HCT116 (cell line): Measurements from ENCODE around the gene USP9X. TPM values are rescaled to one million over a fixed set of nuclear protein-coding genes. Genes with fewer than 3 reads are reported as not detected.

Source experiments
- ATAC-seq: fragments of 200-7000 bp; cut with Tn5 transposase; 2 replicates; pipeline ENCODE4 v1.9.1; 2020; ENCODE audit warnings: mild to moderate bottlenecking, moderate library complexity
- BruUV-seq: library from RNA; stranded (reverse); fragments of 400-500 nt; replicated peaks from 2 replicates; lab custom pipeline; 2021; lab: Mats Ljungman, UMichigan
- CTCF ChIA-PET: fragments of 300-600 bp; sonication (Branson Sonifier 250); formaldehyde crosslinking; loops from one replicate; lab custom pipeline; 2021; ENCODE audit warnings: antibody characterized with exemption; lab: Charles Lee
- POLR2A ChIA-PET: fragments of 300-600, 350-600 bp; sonication (Branson Sonifier 250); formaldehyde crosslinking; loops from one replicate; lab custom pipeline; 2021; ENCODE audit warnings: antibody characterized with exemption; lab: Charles Lee
- RAD21 ChIA-PET, 2 experiments: fragments of 300-600 bp; sonication (Branson Sonifier 250); formaldehyde crosslinking; loops; one replicate each; lab custom pipeline; 2023; ENCODE audit warnings: low total read pairs in 2 of 2; ENCODE audit not compliant: uncharacterized antibody in 2 of 2, unreplicated experiment in 2 of 2, low non-redundant PET in 1 of 2; lab: Charles Lee
- DNase-seq: peaks from one replicate; pipeline ENCODE4 v3.0.0-alpha.2; 2010; ENCODE audit warnings: low read depth, low spot score
- H2AFZ ChIP-seq: fragments of 200-600 bp; shearing (Covaris generic), sonication (generic); 2 replicates; pipeline ENCODE4 v1.6.1; 2017; ENCODE audit warnings: low read depth, mixed run types, mixed read lengths, antibody characterized with exemption, low read length; ENCODE audit not compliant: poor library complexity, severe bottlenecking
- H3K27ac ChIP-seq: 2 replicates; pipeline ENCODE4 v1.5.1; 2012; ENCODE audit warnings: low read depth, low read length
- H3K27me3 ChIP-seq: fragments of 200-600 bp; sonication (generic); 2 replicates; pipeline ENCODE4 v1.6.1; 2016; ENCODE audit warnings: mixed run types, low read length, mixed read lengths; ENCODE audit not compliant: insufficient read depth
- H3K36me3 ChIP-seq, 2 experiments: fragments of 200-500 bp in 1 of 2; fragments of 200-600 bp in 1 of 2; sonication (Bioruptor generic) in 1 of 2; sonication (generic) in 1 of 2; 2 replicates each; pipeline versions ENCODE4 v1.5.1 to v1.6.1; 2014 to 2016; ENCODE audit warnings: low read length in 2 of 2, inconsistent platforms in 1 of 2, mixed read lengths in 1 of 2, mixed run types in 1 of 2; ENCODE audit not compliant: insufficient read depth in 2 of 2, control insufficient read depth in 1 of 2
- H3K4me1 ChIP-seq, 2 experiments: fragments of 200-600 bp in 1 of 2; sonication (generic) in 1 of 2; 2 replicates each; pipeline versions ENCODE4 v1.5.1 to v1.6.1; 2012 to 2017; ENCODE audit warnings: low read length in 2 of 2, inconsistent platforms in 1 of 2, mild to moderate bottlenecking in 1 of 2, mixed read lengths in 1 of 2, mixed run types in 1 of 2, moderate library complexity in 1 of 2; ENCODE audit not compliant: insufficient read depth in 2 of 2, control insufficient read depth in 1 of 2
- H3K4me2 ChIP-seq: fragments of 200-600 bp; sonication (generic); 2 replicates; pipeline ENCODE4 v1.6.1; 2017; ENCODE audit warnings: mixed run types, low read length, mixed read lengths
- H3K4me3 ChIP-seq, 2 experiments: fragments of 200-600 bp in 1 of 2; sonication (generic) in 1 of 2; replicated peaks in 1 of 2; 2 replicates each; pipeline ENCODE4 v1.5.1; 2011 to 2016; ENCODE audit warnings: low read length in 2 of 2, control low read depth in 1 of 2, low read depth in 1 of 2, mild to moderate bottlenecking in 1 of 2, mixed read lengths in 1 of 2, mixed run types in 1 of 2
- H3K79me2 ChIP-seq: fragments of 200-600 bp; sonication (generic); 2 replicates; pipeline ENCODE4 v1.6.1; 2017; ENCODE audit warnings: mild to moderate bottlenecking, mixed run types, low read length, moderate library complexity, mixed read lengths; ENCODE audit not compliant: insufficient read depth
- H3K9ac ChIP-seq: fragments of 200-600 bp; sonication (generic); 2 replicates; pipeline ENCODE4 v1.6.1; 2016; ENCODE audit warnings: low read length, mixed read lengths
- H3K9me2 ChIP-seq: fragments of 200-600 bp; sonication (generic), shearing (Covaris generic); 2 replicates; pipeline ENCODE4 v1.6.1; 2017; ENCODE audit warnings: mixed run types, mild to moderate bottlenecking, moderate library complexity; ENCODE audit not compliant: insufficient read depth
- H3K9me3 ChIP-seq, 2 experiments: fragments of 200-500 bp in 1 of 2; fragments of 200-600 bp in 1 of 2; sonication (Bioruptor generic) in 1 of 2; sonication (generic) in 1 of 2; 2 replicates each; pipeline ENCODE4 v1.6.1; 2014 to 2017; ENCODE audit warnings: low read length in 2 of 2, mixed read lengths in 2 of 2, inconsistent platforms in 1 of 2, low read depth in 1 of 2, mild to moderate bottlenecking in 1 of 2, mixed run types in 1 of 2, moderate library complexity in 1 of 2; ENCODE audit not compliant: control insufficient read depth in 1 of 2, insufficient read depth in 1 of 2
- H4K20me1 ChIP-seq: fragments of 200-600 bp; sonication (generic), shearing (Covaris generic); 2 replicates; pipeline ENCODE4 v1.6.1; 2017; ENCODE audit warnings: mixed run types, mild to moderate bottlenecking, moderate library complexity; ENCODE audit not compliant: insufficient read depth
- CBX3 ChIP-seq: IDR thresholded peaks from 2 replicates; pipeline ENCODE4 v1.6.1; 2012; ENCODE audit warnings: low read depth
- CEBPB ChIP-seq: IDR thresholded peaks from 2 replicates; pipeline ENCODE4 v1.6.1; 2012; ENCODE audit warnings: low read depth
- CTCF ChIP-seq, 3 experiments: fragments of 200-600 bp in 1 of 3; sonication (generic) in 1 of 3; IDR thresholded peaks in 2 of 3; conservative IDR thresholded peaks in 1 of 3; 2 replicates each; pipeline ENCODE4 v1.5.1; 2012 to 2017; ENCODE audit warnings: low read depth in 2 of 3, low read length in 2 of 3, antibody characterized with exemption in 1 of 3, borderline replicate concordance in 1 of 3, control low read depth in 1 of 3, mild to moderate bottlenecking in 1 of 3, mixed read lengths in 1 of 3, mixed run types in 1 of 3, moderate library complexity in 1 of 3; ENCODE audit not compliant: insufficient read depth in 1 of 3
- EZH2phosphoT487 ChIP-seq: fragments of 200-600 bp; IDR thresholded peaks from 2 replicates; pipeline ENCODE4 v1.6.1; 2018; ENCODE audit warnings: antibody characterized with exemption, borderline replicate concordance
- MAX ChIP-seq: IDR thresholded peaks from 2 replicates; pipeline ENCODE4 v1.6.1; 2012
- RAD21 ChIP-seq: IDR thresholded peaks from 2 replicates; pipeline ENCODE4 v1.6.1; 2012; ENCODE audit warnings: low read depth, mild to moderate bottlenecking
- SIN3A ChIP-seq: IDR thresholded peaks from 2 replicates; pipeline ENCODE4 v1.6.1; 2012; ENCODE audit warnings: low read depth
- SP1 ChIP-seq: IDR thresholded peaks from 2 replicates; pipeline ENCODE4 v1.6.1; 2012; ENCODE audit warnings: low read depth
- SRF ChIP-seq: IDR thresholded peaks from 2 replicates; pipeline ENCODE4 v1.6.1; 2012; ENCODE audit warnings: low read depth
- TCF7L2 ChIP-seq: IDR thresholded peaks from 2 replicates; pipeline ENCODE4 v1.7.0; 2011; ENCODE audit warnings: borderline replicate concordance, inconsistent platforms; ENCODE audit not compliant: insufficient read depth, insufficient read length; ENCODE audit errors: extremely low read depth
- intact Hi-C: fragments of 100-400 bp; cut with micrococcal nuclease; formaldehyde crosslinking; loops from 2 replicates; pipeline ENCODE4 v1.10.0; 2022
- total RNA-seq: library from RNA; stranded (reverse); gene quantifications from one replicate; pipeline ENCODE4 v1.2.1, GENCODE V29; 2021; ENCODE audit not compliant: unreplicated experiment
- TF ChIP-seq, protein P1 (sequence below): IDR thresholded peaks from 2 replicates; pipeline ENCODE4 v1.6.1; 2011; ENCODE audit warnings: mild to moderate bottlenecking, low read length, moderate library complexity; ENCODE audit not compliant: insufficient replicate concordance; ENCODE audit errors: extremely low read depth
- TF ChIP-seq, protein P2 (sequence below): IDR thresholded peaks from 2 replicates; pipeline ENCODE4 v1.6.1; 2012; ENCODE audit warnings: low read depth

The USP9X gene
- total RNA-seq, 1 experiment from 2014 or later: 52.4 TPM

DNA sequence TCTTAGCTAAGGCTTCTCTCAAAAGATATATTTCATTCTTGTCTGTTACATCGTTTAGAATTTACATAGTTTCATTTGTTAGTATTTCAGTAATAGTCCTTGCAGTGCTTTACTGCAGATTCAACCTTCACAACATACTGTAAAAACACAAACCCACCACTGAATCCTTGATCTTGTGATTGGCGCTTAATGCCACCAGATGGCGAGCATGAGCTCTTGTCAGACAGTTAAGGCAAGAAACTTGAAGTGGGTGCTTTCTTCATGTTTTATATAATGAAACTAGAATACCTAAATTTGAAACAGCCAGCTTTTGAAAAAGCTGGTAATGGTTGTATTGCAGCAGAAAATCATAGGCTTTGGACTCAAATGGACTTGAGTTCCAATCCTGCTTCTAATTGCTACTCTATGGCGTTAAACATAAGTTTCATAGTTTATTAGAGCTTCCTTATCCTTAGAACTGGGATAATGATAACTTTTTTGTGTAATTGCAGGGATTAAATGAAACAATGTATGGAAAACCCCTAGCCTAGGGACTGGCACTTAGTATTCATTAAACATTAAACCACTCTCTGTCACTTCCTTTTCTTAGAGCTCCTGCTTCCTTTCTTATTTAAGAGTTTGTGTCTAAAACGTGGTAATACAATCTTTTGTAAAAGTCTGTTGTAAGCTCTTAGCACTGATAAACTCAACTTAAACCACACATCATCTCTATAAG, 95.1 kb downstream of the USP9X start:
- ATAC-seq (no peak), DNase-seq (peak; percentile 26)
- 0 out of 4 replicates have a peak, but pooled peaks cover 0 to 1% of the 10 kb centered on the region in 2 experiments for H3K36me3 ChIP-seq
- TF ChIP-seq MAX (no peak), EZH2phosphoT487 (no peak), SP1 (no peak), SIN3A (no peak), TCF7L2 (no peak), CTCF (IDR thresholded peaks at IDR 0.05 in 2 of 3, conservative IDR thresholded peaks at IDR 0.05 in 1 of 3; ENCODE audit: borderline replicate concordance in 1 of 3, insufficient read depth in 1 of 3, low read depth in 2 of 3, low read length in 2 of 3) (peak in 2 of 3 experiments; percentile 59; a peak in 4 of 6 replicates), RAD21 (peak; percentile 37), SRF (no peak), CBX3 (no peak), CEBPB (no peak)
- TF ChIP-seq, protein P1, sequence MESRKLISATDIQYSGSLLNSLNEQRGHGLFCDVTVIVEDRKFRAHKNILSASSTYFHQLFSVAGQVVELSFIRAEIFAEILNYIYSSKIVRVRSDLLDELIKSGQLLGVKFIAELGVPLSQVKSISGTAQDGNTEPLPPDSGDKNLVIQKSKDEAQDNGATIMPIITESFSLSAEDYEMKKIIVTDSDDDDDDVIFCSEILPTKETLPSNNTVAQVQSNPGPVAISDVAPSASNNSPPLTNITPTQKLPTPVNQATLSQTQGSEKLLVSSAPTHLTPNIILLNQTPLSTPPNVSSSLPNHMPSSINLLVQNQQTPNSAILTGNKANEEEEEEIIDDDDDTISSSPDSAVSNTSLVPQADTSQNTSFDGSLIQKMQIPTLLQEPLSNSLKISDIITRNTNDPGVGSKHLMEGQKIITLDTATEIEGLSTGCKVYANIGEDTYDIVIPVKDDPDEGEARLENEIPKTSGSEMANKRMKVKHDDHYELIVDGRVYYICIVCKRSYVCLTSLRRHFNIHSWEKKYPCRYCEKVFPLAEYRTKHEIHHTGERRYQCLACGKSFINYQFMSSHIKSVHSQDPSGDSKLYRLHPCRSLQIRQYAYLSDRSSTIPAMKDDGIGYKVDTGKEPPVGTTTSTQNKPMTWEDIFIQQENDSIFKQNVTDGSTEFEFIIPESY: no peak
- TF ChIP-seq, protein P2, sequence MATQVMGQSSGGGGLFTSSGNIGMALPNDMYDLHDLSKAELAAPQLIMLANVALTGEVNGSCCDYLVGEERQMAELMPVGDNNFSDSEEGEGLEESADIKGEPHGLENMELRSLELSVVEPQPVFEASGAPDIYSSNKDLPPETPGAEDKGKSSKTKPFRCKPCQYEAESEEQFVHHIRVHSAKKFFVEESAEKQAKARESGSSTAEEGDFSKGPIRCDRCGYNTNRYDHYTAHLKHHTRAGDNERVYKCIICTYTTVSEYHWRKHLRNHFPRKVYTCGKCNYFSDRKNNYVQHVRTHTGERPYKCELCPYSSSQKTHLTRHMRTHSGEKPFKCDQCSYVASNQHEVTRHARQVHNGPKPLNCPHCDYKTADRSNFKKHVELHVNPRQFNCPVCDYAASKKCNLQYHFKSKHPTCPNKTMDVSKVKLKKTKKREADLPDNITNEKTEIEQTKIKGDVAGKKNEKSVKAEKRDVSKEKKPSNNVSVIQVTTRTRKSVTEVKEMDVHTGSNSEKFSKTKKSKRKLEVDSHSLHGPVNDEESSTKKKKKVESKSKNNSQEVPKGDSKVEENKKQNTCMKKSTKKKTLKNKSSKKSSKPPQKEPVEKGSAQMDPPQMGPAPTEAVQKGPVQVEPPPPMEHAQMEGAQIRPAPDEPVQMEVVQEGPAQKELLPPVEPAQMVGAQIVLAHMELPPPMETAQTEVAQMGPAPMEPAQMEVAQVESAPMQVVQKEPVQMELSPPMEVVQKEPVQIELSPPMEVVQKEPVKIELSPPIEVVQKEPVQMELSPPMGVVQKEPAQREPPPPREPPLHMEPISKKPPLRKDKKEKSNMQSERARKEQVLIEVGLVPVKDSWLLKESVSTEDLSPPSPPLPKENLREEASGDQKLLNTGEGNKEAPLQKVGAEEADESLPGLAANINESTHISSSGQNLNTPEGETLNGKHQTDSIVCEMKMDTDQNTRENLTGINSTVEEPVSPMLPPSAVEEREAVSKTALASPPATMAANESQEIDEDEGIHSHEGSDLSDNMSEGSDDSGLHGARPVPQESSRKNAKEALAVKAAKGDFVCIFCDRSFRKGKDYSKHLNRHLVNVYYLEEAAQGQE: no peak
- no peak overlapping the region for H3K4me2 ChIP-seq
- ChIA-PET CTCF (interaction anchor here (0.6 to 1.7 kb wide), 8 partner anchors 9 to 580 kb away, joined by 3 to 10 read pairs (median 4); no protein-coding TSS in a partner anchor), POLR2A (interaction anchor here (1.0 kb wide), 1 partner anchor 16 kb away, joined by 5 read pairs; no protein-coding TSS in a partner anchor), RAD21 (interaction anchor here in 1 of 2 experiments (0.6 kb wide), 1 partner anchor 65 kb away, joined by 3 read pairs; no protein-coding TSS in a partner anchor)
- H3K27ac ChIP-seq: no peak overlapping the region
- H3K4me1 ChIP-seq: no peaks in the 10 kb centered on the region
- no peaks in the 10 kb centered on the region for H3K9me2 ChIP-seq
- H4K20me1 ChIP-seq: no peaks in the 10 kb centered on the region
- H3K27me3 ChIP-seq: no peaks in the 10 kb centered on the region
- no peak overlapping the region for H3K4me3 ChIP-seq
- peaks cover 3% of the 10 kb centered on the region; the same call in 1 of the 2 replicates for H3K79me2 ChIP-seq
- H3K9ac ChIP-seq: no peak overlapping the region
- intact Hi-C loops: no loop called here
- BruUV-seq: no TSS peak
- H2AFZ ChIP-seq: no peak overlapping the region
- H3K9me3 ChIP-seq: no peaks in the 10 kb centered on the region
